Measurements from ENCODE around the gene PRR3. TPM values are rescaled to one million over a fixed set of nuclear protein-coding genes. Genes with fewer than 3 reads are reported as not detected.
A peak's percentile ranks its signal among the peaks of the same experiment; 100 is the strongest.

The PRR3 gene
- total and polyA plus RNA-seq, 2 of the 13 experiments (the other 11 are each of a cell fraction or from before 2014, with no cell fraction given), result 14.6 to 21.2 TPM

DNA sequence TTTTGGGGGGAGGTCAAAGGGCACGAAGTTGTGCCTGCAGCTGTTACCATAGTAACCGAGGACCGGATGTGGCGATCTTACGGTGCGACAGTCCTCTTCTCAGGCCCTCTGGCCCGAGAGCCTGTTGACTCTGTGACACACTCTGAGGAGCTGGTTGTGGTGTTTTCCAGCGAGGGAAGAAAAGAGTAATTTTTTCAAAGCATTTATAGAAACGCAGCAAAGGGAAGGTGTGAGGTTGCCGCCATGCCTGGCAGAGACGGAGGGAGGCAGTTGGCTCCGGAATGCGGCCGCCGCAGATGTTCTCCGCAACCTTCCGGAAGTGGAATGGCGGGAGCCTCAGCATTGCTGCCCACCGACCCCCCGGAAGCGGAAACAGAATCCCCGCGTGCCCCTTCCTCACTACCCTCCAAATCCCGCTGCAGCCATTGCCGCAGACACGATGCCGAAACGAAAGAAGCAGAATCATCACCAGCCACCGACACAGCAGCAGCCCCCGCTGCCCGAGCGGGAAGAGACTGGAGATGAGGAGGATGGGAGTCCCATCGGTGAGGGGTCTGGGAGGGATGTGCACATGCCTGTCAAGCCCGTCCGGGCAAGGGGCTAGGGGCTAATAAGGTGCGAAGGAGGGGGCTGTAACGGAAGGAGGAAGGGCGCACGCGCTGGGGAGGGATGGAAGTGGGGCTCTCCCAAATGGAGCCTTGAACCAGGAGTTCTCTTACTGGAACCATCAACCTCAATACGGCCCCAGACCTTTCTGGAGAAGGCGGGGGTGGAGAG is at the start of gene PRR3 (continued):
- TF ChIP-seq RARG (CRISPR knock-in tag; IDR thresholded peaks at IDR 0.05; ENCODE audit: low read depth) (peak; percentile 76; the same call in 1 of the 2 replicates), ZNF180 (CRISPR knock-in tag; IDR thresholded peaks at IDR 0.05; ENCODE audit: borderline replicate concordance, low read depth) (no peak), TEAD3 (CRISPR knock-in tag; optimal IDR thresholded peaks at IDR 0.05; ENCODE audit: borderline replicate concordance) (peak; percentile 74), ELF4 (CRISPR knock-in tag; IDR thresholded peaks at IDR 0.05; ENCODE audit: borderline replicate concordance) (peak; percentile 91), NR3C1 (CRISPR knock-in tag; IDR thresholded peaks at IDR 0.05) (no peak), RBM22 (optimal IDR thresholded peaks at IDR 0.05; ENCODE audit: low read length) (peak; percentile 60), ZNF451 (CRISPR knock-in tag; IDR thresholded peaks at IDR 0.05) (no peak; the same call in 1 of the 2 replicates), RAD21 (CRISPR knock-in tag; IDR thresholded peaks at IDR 0.05) (peak; percentile 37; the same call in 1 of the 2 replicates), ZNF354B (CRISPR knock-in tag; IDR thresholded peaks at IDR 0.05) (peak; percentile 78; the same call in 1 of the 2 replicates), SAP130 (CRISPR knock-in tag; IDR thresholded peaks at IDR 0.05; ENCODE audit: low read depth) (peak; percentile 92), RXRB (CRISPR knock-in tag; IDR thresholded peaks at IDR 0.05; ENCODE audit: borderline replicate concordance) (peak; percentile 88)
- TF ChIP-seq, protein P1, sequence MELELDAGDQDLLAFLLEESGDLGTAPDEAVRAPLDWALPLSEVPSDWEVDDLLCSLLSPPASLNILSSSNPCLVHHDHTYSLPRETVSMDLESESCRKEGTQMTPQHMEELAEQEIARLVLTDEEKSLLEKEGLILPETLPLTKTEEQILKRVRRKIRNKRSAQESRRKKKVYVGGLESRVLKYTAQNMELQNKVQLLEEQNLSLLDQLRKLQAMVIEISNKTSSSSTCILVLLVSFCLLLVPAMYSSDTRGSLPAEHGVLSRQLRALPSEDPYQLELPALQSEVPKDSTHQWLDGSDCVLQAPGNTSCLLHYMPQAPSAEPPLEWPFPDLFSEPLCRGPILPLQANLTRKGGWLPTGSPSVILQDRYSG (CRISPR knock-in tag; IDR thresholded peaks at IDR 0.05), result no peak
- TF ChIP-seq, protein P2, sequence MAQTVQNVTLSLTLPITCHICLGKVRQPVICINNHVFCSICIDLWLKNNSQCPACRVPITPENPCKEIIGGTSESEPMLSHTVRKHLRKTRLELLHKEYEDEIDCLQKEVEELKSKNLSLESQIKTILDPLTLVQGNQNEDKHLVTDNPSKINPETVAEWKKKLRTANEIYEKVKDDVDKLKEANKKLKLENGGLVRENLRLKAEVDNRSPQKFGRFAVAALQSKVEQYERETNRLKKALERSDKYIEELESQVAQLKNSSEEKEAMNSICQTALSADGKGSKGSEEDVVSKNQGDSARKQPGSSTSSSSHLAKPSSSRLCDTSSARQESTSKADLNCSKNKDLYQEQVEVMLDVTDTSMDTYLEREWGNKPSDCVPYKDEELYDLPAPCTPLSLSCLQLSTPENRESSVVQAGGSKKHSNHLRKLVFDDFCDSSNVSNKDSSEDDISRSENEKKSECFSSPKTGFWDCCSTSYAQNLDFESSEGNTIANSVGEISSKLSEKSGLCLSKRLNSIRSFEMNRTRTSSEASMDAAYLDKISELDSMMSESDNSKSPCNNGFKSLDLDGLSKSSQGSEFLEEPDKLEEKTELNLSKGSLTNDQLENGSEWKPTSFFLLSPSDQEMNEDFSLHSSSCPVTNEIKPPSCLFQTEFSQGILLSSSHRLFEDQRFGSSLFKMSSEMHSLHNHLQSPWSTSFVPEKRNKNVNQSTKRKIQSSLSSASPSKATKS (CRISPR knock-in tag; IDR thresholded peaks at IDR 0.05), result peak; percentile 75; the same call in 1 of the 2 replicates
- TF ChIP-seq, protein P3, sequence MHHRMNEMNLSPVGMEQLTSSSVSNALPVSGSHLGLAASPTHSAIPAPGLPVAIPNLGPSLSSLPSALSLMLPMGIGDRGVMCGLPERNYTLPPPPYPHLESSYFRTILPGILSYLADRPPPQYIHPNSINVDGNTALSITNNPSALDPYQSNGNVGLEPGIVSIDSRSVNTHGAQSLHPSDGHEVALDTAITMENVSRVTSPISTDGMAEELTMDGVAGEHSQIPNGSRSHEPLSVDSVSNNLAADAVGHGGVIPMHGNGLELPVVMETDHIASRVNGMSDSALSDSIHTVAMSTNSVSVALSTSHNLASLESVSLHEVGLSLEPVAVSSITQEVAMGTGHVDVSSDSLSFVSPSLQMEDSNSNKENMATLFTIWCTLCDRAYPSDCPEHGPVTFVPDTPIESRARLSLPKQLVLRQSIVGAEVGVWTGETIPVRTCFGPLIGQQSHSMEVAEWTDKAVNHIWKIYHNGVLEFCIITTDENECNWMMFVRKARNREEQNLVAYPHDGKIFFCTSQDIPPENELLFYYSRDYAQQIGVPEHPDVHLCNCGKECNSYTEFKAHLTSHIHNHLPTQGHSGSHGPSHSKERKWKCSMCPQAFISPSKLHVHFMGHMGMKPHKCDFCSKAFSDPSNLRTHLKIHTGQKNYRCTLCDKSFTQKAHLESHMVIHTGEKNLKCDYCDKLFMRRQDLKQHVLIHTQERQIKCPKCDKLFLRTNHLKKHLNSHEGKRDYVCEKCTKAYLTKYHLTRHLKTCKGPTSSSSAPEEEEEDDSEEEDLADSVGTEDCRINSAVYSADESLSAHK (CRISPR knock-in tag; IDR thresholded peaks at IDR 0.05; ENCODE audit: borderline replicate concordance), result no peak
- TF ChIP-seq, protein P4, sequence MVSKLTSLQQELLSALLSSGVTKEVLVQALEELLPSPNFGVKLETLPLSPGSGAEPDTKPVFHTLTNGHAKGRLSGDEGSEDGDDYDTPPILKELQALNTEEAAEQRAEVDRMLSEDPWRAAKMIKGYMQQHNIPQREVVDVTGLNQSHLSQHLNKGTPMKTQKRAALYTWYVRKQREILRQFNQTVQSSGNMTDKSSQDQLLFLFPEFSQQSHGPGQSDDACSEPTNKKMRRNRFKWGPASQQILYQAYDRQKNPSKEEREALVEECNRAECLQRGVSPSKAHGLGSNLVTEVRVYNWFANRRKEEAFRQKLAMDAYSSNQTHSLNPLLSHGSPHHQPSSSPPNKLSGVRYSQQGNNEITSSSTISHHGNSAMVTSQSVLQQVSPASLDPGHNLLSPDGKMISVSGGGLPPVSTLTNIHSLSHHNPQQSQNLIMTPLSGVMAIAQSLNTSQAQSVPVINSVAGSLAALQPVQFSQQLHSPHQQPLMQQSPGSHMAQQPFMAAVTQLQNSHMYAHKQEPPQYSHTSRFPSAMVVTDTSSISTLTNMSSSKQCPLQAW (CRISPR knock-in tag; IDR thresholded peaks at IDR 0.05), result peak; percentile 86
- TF ChIP-seq, protein P5, sequence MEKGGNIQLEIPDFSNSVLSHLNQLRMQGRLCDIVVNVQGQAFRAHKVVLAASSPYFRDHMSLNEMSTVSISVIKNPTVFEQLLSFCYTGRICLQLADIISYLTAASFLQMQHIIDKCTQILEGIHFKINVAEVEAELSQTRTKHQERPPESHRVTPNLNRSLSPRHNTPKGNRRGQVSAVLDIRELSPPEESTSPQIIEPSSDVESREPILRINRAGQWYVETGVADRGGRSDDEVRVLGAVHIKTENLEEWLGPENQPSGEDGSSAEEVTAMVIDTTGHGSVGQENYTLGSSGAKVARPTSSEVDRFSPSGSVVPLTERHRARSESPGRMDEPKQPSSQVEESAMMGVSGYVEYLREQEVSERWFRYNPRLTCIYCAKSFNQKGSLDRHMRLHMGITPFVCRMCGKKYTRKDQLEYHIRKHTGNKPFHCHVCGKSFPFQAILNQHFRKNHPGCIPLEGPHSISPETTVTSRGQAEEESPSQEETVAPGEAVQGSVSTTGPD (CRISPR knock-in tag; IDR thresholded peaks at IDR 0.05), result 0 out of 2 replicates have a peak, but pooled peaks have one; percentile 2
- TF ChIP-seq, protein P6, sequence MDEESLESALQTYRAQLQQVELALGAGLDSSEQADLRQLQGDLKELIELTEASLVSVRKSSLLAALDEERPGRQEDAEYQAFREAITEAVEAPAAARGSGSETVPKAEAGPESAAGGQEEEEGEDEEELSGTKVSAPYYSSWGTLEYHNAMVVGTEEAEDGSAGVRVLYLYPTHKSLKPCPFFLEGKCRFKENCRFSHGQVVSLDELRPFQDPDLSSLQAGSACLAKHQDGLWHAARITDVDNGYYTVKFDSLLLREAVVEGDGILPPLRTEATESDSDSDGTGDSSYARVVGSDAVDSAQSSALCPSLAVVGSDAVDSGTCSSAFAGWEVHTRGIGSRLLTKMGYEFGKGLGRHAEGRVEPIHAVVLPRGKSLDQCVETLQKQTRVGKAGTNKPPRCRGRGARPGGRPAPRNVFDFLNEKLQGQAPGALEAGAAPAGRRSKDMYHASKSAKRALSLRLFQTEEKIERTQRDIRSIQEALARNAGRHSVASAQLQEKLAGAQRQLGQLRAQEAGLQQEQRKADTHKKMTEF (CRISPR knock-in tag; IDR thresholded peaks at IDR 0.05), result peak; percentile 84; the same call in 1 of the 2 replicates
